ENCODE measurements around the gene HOXC9. TPM values are rescaled to one million over a fixed set of nuclear protein-coding genes. Genes with fewer than 3 reads are reported as not detected.
A peak's percentile ranks its signal among the peaks of the same experiment; 100 is the strongest.

HOXC9 gene
- total RNA-seq, 1 experiment from 2014 or later: 11.3 TPM

- Histone ChIP-seq H4K20me1 (ENCODE audit: insufficient read depth) (no peaks in the 10 kb centered on the region), H3K4me2 (ENCODE audit: low read length) (peak overlapping the region; percentile 62), H2AFZ (ENCODE audit: low read depth, low read length, poor library complexity, severe bottlenecking) (no peak overlapping the region), H3K27ac (ENCODE audit: low read depth, low read length) (no peak overlapping the region), H3K79me2 (ENCODE audit: insufficient read depth, low read length) (peaks cover 7% of the 10 kb centered on the region; the same call in 1 of the 2 replicates), H3K9me2 (ENCODE audit: insufficient read depth) (no peaks in the 10 kb centered on the region), H3K9ac (ENCODE audit: low read length) (peak overlapping the region; percentile 38; the same call in 1 of the 2 replicates), H3K9me3 (ENCODE audit: control insufficient read depth in 1 of 2, insufficient read depth in 1 of 2, low read depth in 1 of 2, low read length in 2 of 2) (no peaks in the 10 kb centered on the region), H3K36me3 (ENCODE audit: control insufficient read depth in 1 of 2, insufficient read depth in 2 of 2, low read length in 2 of 2) (peaks cover 0 to 6% of the 10 kb centered on the region in 2 experiments; a peak in 1 of 4 replicates), H3K27me3 (ENCODE audit: insufficient read depth, low read length) (no peaks in the 10 kb centered on the region), H3K4me3 (replicated peaks in 1 of 2; ENCODE audit: low read depth in 1 of 2, low read length in 2 of 2) (no peak overlapping the region), H3K4me1 (ENCODE audit: control insufficient read depth in 1 of 2, insufficient read depth in 2 of 2, low read length in 2 of 2) (peaks cover 3 to 13% of the 10 kb centered on the region in 2 experiments)
- peak; percentile 94 for ATAC-seq
- intact Hi-C loops (cut with micrococcal nuclease): loop anchor here (1.0 kb wide), 3 partner anchors 185 to 202 kb away; no protein-coding TSS in a partner anchor
- TF ChIP-seq ATF3 (IDR thresholded peaks at IDR 0.05) (no peak), YY1 (IDR thresholded peaks at IDR 0.05; ENCODE audit: extremely low read depth, insufficient replicate concordance, low read depth, low read length) (no peak), RAD21 (IDR thresholded peaks at IDR 0.05; ENCODE audit: low read depth) (peak; percentile 98), CTCF (IDR thresholded peaks at IDR 0.05 in 2 of 3, conservative IDR thresholded peaks at IDR 0.05 in 1 of 3; ENCODE audit: borderline replicate concordance in 1 of 3, insufficient read depth in 1 of 3, low read depth in 2 of 3, low read length in 2 of 3) (peak; percentile 80 to 97 (median 93)), SRF (IDR thresholded peaks at IDR 0.05; ENCODE audit: low read depth) (no peak)
- ChIA-PET CTCF (interaction anchor here (0.6 to 3.5 kb wide), 20 partner anchors 10 to 363 kb away, joined by 3 to 68 read pairs (median 4); partner anchors contain the start of genes CBX5, HNRNPA1, HOXC10 and HOXC5), POLR2A (interaction anchor here (0.7 kb wide), 1 partner anchor 11 kb away, joined by 4 read pairs; no protein-coding TSS in a partner anchor), RAD21 (ENCODE audit: low non-redundant PET in 1 of 2, low total read pairs in 2 of 2, uncharacterized antibody in 2 of 2, unreplicated experiment in 2 of 2) (interaction anchor here (0.8 to 2.3 kb wide), 7 partner anchors 10 to 202 kb away, joined by 3 to 18 read pairs (median 6); partner anchors contain the start of gene HOXC5 (in 1 of the 2))
- BruUV-seq (replicated peaks): no TSS peak
- no peak for DNase-seq (ENCODE audit: low read depth, low spot score)
Measured at GRCh38 chr12:54005853-54006558, 6.0 kb downstream of the HOXC9 start.

Data from HCT116 (cell line).